GM21717 (cell line): ENCODE results near the gene FLACC1.
"Not testable (repeated sequence)": the region's sequence is repeated elsewhere in the genome, so short reads cannot be mapped to it uniquely, and the experiment has no call there.

ENCODE experiments used
- ATAC-seq: cut with Tn5 transposase; IDR thresholded peaks from one replicate; pipeline ENCODE4 v1.9.1; 2021; ENCODE audit warnings: mild to moderate bottlenecking, moderate library complexity; ENCODE audit not compliant: unreplicated experiment

The FLACC1 gene

GRCh38 chr2:201350879-201351278 lies 6.3 kb downstream of the FLACC1 start:
- no peak for ATAC-seq

GRCh38 chr2:201349601-201350000 lies 7.5 kb downstream of the FLACC1 start:
- ATAC-seq, result no peak

- ATAC-seq, result no peak
Measured at GRCh38 chr2:201348758-201349157, 8.4 kb downstream of the FLACC1 start.

- no peak for ATAC-seq
Measured at GRCh38 chr2:201347138-201347537, 10.0 kb downstream of the FLACC1 start.

GRCh38 chr2:201345625-201346213 lies 11.4 kb downstream of the FLACC1 start:
- ATAC-seq, result no peak

GRCh38 chr2:201344663-201345366 lies 12.3 kb downstream of the FLACC1 start:
- no peak for ATAC-seq

GRCh38 chr2:201343559-201343958 lies 13.6 kb downstream of the FLACC1 start:
- no peak for ATAC-seq

GRCh38 chr2:201342923-201343322 lies 14.2 kb downstream of the FLACC1 start:
- ATAC-seq, result no peak

- no peak for ATAC-seq
Measured at GRCh38 chr2:201329409-201329808, 27.7 kb downstream of the FLACC1 start.

- ATAC-seq, result no peak
Measured at GRCh38 chr2:201327678-201328077, 29.5 kb downstream of the FLACC1 start.

- ATAC-seq, result no peak
Measured at GRCh38 chr2:201322772-201323171, 34.4 kb downstream of the FLACC1 start.

- no peak for ATAC-seq
Measured at GRCh38 chr2:201320701-201321100, 36.4 kb downstream of the FLACC1 start.

GRCh38 chr2:201320257-201320656 lies 36.9 kb downstream of the FLACC1 start:
- ATAC-seq, result no peak

GRCh38 chr2:201319511-201319910 lies 37.6 kb downstream of the FLACC1 start:
- ATAC-seq, result no peak

GRCh38 chr2:201313362-201313761 lies 43.8 kb downstream of the FLACC1 start:
- no peak for ATAC-seq

- ATAC-seq, result no peak
Measured at GRCh38 chr2:201308914-201309313, 48.2 kb downstream of the FLACC1 start.

- no peak for ATAC-seq
Measured at GRCh38 chr2:201307876-201308275, 49.3 kb downstream of the FLACC1 start.

GRCh38 chr2:201299929-201300328 lies 57.2 kb downstream of the FLACC1 start:
- not testable (repeated sequence) for ATAC-seq

GRCh38 chr2:201298462-201299052 lies 58.6 kb downstream of the FLACC1 start:
- no peak for ATAC-seq

- not testable (repeated sequence) for ATAC-seq
Measured at GRCh38 chr2:201290457-201291148, 66.5 kb downstream of the FLACC1 start.

GRCh38 chr2:201285499-201285898 lies 71.6 kb downstream of the FLACC1 start:
- ATAC-seq, result no peak
